SK-N-SH (cell line): ENCODE data around the gene CTCF. TPM values are rescaled to one million over a fixed set of nuclear protein-coding genes. Genes with fewer than 3 reads are reported as not detected.

Experiments
- CTCF ChIA-PET: fragments of 300-600, 350-600 bp; formaldehyde crosslinking; extraction: SDS; loops from one replicate; lab custom pipeline; 2021; lab: Yijun Ruan, JAX
- POLR2A ChIA-PET: fragments of 350-600 bp; sonication (Branson Sonifier 250); formaldehyde crosslinking; extraction: SDS; loops from one replicate; lab custom pipeline; 2020; ENCODE audit warnings: antibody characterized with exemption, inconsistent platforms; lab: Yijun Ruan, JAX
- DNase-seq: peaks from one replicate; pipeline ENCODE4 v3.0.0; 2012
- H2AFZ ChIP-seq: fragments of 200-600 bp; sonication (generic); 2 replicates; pipeline ENCODE4 v1.8.1; 2016; ENCODE audit warnings: antibody characterized with exemption, mild to moderate bottlenecking, low read depth
- H3F3A ChIP-seq: fragments of 200-600 bp; sonication (generic); replicated peaks from 2 replicates; pipeline ENCODE3; 2016; ENCODE audit warnings: antibody characterized with exemption, mild to moderate bottlenecking; ENCODE audit not compliant: insufficient read depth
- H3K27ac ChIP-seq, 2 experiments: fragments of 200-500 bp in 1 of 2; fragments of 200-600 bp in 1 of 2; sonication (Bioruptor generic) in 1 of 2; sonication (generic), shearing (Covaris generic) in 1 of 2; 2 replicates each; pipeline versions ENCODE4 v1.5.1 to v1.6.1; 2014 to 2016; ENCODE audit warnings: low read depth in 2 of 2, inconsistent platforms in 1 of 2, low read length in 1 of 2, mild to moderate bottlenecking in 1 of 2, mixed read lengths in 1 of 2
- H3K27me3 ChIP-seq: fragments of 200-600 bp; sonication (generic), shearing (Covaris generic); 2 replicates; pipeline ENCODE4 v1.6.1; 2016; ENCODE audit warnings: mixed run types; ENCODE audit not compliant: insufficient read depth
- H3K36me3 ChIP-seq, 2 experiments: fragments of 200-500 bp in 1 of 2; fragments of 200-600 bp in 1 of 2; sonication (Bioruptor generic) in 1 of 2; sonication (generic) in 1 of 2; replicated peaks in 1 of 2; 2 replicates each; pipeline versions ENCODE3 to v1.5.1; 2014 to 2016; ENCODE audit warnings: low read length in 1 of 2, mild to moderate bottlenecking in 1 of 2; ENCODE audit not compliant: insufficient read depth in 2 of 2, control insufficient read depth in 1 of 2
- H3K4me1 ChIP-seq, 2 experiments: fragments of 200-500 bp in 1 of 2; fragments of 200-600 bp in 1 of 2; sonication (Bioruptor generic) in 1 of 2; sonication (generic), shearing (Covaris generic) in 1 of 2; 2 replicates each; pipeline versions ENCODE4 v1.5.1 to v1.6.1; 2014 to 2016; ENCODE audit warnings: low read depth in 1 of 2, low read length in 1 of 2, mixed run types in 1 of 2; ENCODE audit not compliant: insufficient read depth in 2 of 2, control insufficient read depth in 1 of 2
- H3K4me2 ChIP-seq: fragments of 200-600 bp; sonication (generic), shearing (Covaris generic); 2 replicates; pipeline ENCODE4 v1.6.1; 2017; ENCODE audit warnings: mixed run types
- H3K4me3 ChIP-seq, 2 experiments: fragments of 200-500 bp in 1 of 2; fragments of 200-600 bp in 1 of 2; sonication (Bioruptor generic) in 1 of 2; sonication (generic), shearing (Covaris generic) in 1 of 2; 2 replicates each; pipeline versions ENCODE4 v1.5.1 to v1.8.1; 2014 to 2016; ENCODE audit warnings: low read depth in 2 of 2, inconsistent platforms in 1 of 2, low read length in 1 of 2, mild to moderate bottlenecking in 1 of 2, mixed read lengths in 1 of 2, moderate library complexity in 1 of 2
- H3K79me2 ChIP-seq: fragments of 200-600 bp; sonication (generic); 2 replicates; pipeline ENCODE4 v1.8.1; 2017; ENCODE audit warnings: mild to moderate bottlenecking; ENCODE audit not compliant: insufficient read depth
- H3K9ac ChIP-seq: fragments of 200-600 bp; sonication (generic); 2 replicates; pipeline ENCODE4 v1.6.1; 2017; ENCODE audit warnings: mixed run types
- H3K9me2 ChIP-seq: fragments of 200-600 bp; sonication (generic); 2 replicates; pipeline ENCODE4 v1.6.1; 2017; ENCODE audit warnings: mixed run types
- H3K9me3 ChIP-seq: fragments of 200-600 bp; sonication (generic); 2 replicates; pipeline ENCODE4 v1.6.1; 2017; ENCODE audit warnings: mixed run types, mild to moderate bottlenecking, moderate library complexity
- H4K20me1 ChIP-seq: fragments of 200-600 bp; sonication (generic); 2 replicates; pipeline ENCODE4 v1.6.1; 2017; ENCODE audit warnings: mild to moderate bottlenecking, mixed run types; ENCODE audit not compliant: insufficient read depth
- EZH2phosphoT487 ChIP-seq: fragments of 200-600 bp; sonication (generic); IDR thresholded peaks from 2 replicates; pipeline ENCODE4 v1.6.1; 2017; ENCODE audit warnings: low read depth, mixed run types, mild to moderate bottlenecking, antibody characterized with exemption, moderate library complexity, borderline replicate concordance
- FOSL2 ChIP-seq: IDR thresholded peaks from 2 replicates; pipeline ENCODE4 v1.4.0; 2012; ENCODE audit warnings: low read depth, mild to moderate bottlenecking, moderate library complexity, borderline replicate concordance
- FOXJ3 ChIP-seq: sonication (generic); formaldehyde crosslinking; IDR thresholded peaks from 2 replicates; pipeline ENCODE4 v1.5.1; 2020; ENCODE audit warnings: mild to moderate bottlenecking, missing genetic modification reagents
- GABPA ChIP-seq: IDR thresholded peaks from 2 replicates; pipeline ENCODE4 v1.4.0; 2012; ENCODE audit warnings: low read depth, mild to moderate bottlenecking
- GATA2 ChIP-seq: sonication (generic); formaldehyde crosslinking; IDR thresholded peaks from 2 replicates; pipeline ENCODE4 v1.5.0; 2020; ENCODE audit warnings: mild to moderate bottlenecking, missing genetic modification reagents
- IRF3 ChIP-seq: fragments of 150-350 bp; IDR thresholded peaks from 2 replicates; pipeline ENCODE4 v1.6.1; 2016; ENCODE audit warnings: mild to moderate bottlenecking, low read depth, low read length
- MEF2A ChIP-seq: IDR thresholded peaks from 2 replicates; pipeline ENCODE4 v1.4.0; 2012; ENCODE audit warnings: low read depth, borderline replicate concordance
- MXI1 ChIP-seq: IDR thresholded peaks from 2 replicates; pipeline ENCODE4 v1.6.1; 2012; ENCODE audit warnings: mild to moderate bottlenecking, low read depth, low read length, improper control_type of control experiment
- NFIC ChIP-seq: IDR thresholded peaks from 2 replicates; pipeline ENCODE4 v1.4.0; 2012; ENCODE audit warnings: borderline replicate concordance
- PBX3 ChIP-seq: IDR thresholded peaks from 2 replicates; pipeline ENCODE4; 2012
- POLR2AphosphoS5 ChIP-seq: IDR thresholded peaks from 2 replicates; pipeline ENCODE4 v1.6.1; 2012; ENCODE audit warnings: low read depth, low read length
- RAD21 ChIP-seq: IDR thresholded peaks from 2 replicates; pipeline ENCODE4 v1.6.1; 2012; ENCODE audit warnings: mild to moderate bottlenecking, low read length
- RFX5 ChIP-seq: IDR thresholded peaks from 2 replicates; pipeline ENCODE4 v1.6.1; 2012; ENCODE audit warnings: mild to moderate bottlenecking, improper control_type of control experiment, low read length
- RXRA ChIP-seq: IDR thresholded peaks from 2 replicates; pipeline ENCODE4 v1.4.0; 2012; ENCODE audit warnings: low read depth, mild to moderate bottlenecking, borderline replicate concordance
- SMC3 ChIP-seq: IDR thresholded peaks from 2 replicates; pipeline ENCODE4 v1.6.1; 2012; ENCODE audit warnings: low read depth, low read length, improper control_type of control experiment
- TAF1 ChIP-seq: IDR thresholded peaks from 2 replicates; pipeline ENCODE4 v1.6.1; 2012; ENCODE audit warnings: low read depth, mild to moderate bottlenecking, low read length, moderate library complexity, borderline replicate concordance
- TCF12 ChIP-seq: IDR thresholded peaks from 2 replicates; pipeline ENCODE4 v1.4.0; 2012
- USF1 ChIP-seq: IDR thresholded peaks from 2 replicates; pipeline ENCODE4 v1.4.0; 2012; ENCODE audit warnings: low read depth, borderline replicate concordance
- USF2 ChIP-seq: fragments of 150-350 bp; IDR thresholded peaks from 2 replicates; pipeline ENCODE4 v1.6.1; 2017; ENCODE audit warnings: antibody characterized with exemption, low read length, low read depth, borderline replicate concordance
- ZBTB33 ChIP-seq: IDR thresholded peaks from 2 replicates; pipeline ENCODE4 v1.4.0; 2012; ENCODE audit warnings: low read depth, borderline replicate concordance
- WGBS: methylation state at CpG from one replicate; pipeline ENCODE4 v1.1.6; 2017; ENCODE audit warnings: low lambda C conversion rate; 5-methylcytosine and 5-hydroxymethylcytosine counted together
- polyA plus RNA-seq, 3 experiments: library from polyadenylated mRNA; depleted of rRNA; stranded (reverse); fragments of >200 nt; gene quantifications; 2 replicates each; pipeline ENCODE4 v1.2.3, GENCODE V29; 2012

The CTCF gene
- polyA plus RNA-seq, 1 of the 3 experiments (the other 2 are of a cell fraction) = 19.6 TPM

GRCh38 chr16:67664258-67664657 lies 101.9 kb downstream of the CTCF start:
- no peak overlapping the region for H2AFZ ChIP-seq
- peaks cover 24% of the 10 kb centered on the region for H3F3A ChIP-seq
- H3K9me3 ChIP-seq = no peaks in the 10 kb centered on the region
- WGBS = 90% methylated on average over 4 of the region's 4 CpGs
- peaks cover 10 to 37% of the 10 kb centered on the region in 2 experiments; a peak in 2 of 4 replicates for H3K4me1 ChIP-seq
- ChIA-PET CTCF (interaction anchor here (1.0 to 18.3 kb wide), 9 partner anchors 9 to 377 kb away, joined by 3 to 246 read pairs (median 4); partner anchors contain the start of genes ATP6V0D1 and CTCF), POLR2A (no interaction called here)
- H3K4me3 ChIP-seq = no peak overlapping the region
- no peak for DNase-seq
- no peaks in the 10 kb centered on the region for H4K20me1 ChIP-seq
- TF ChIP-seq NFIC (no peak), IRF3 (no peak), EZH2phosphoT487 (no peak), FOXJ3 (CRISPR knock-in tag) (no peak), GABPA (no peak), POLR2AphosphoS5 (no peak), RFX5 (no peak), ZBTB33 (no peak), SMC3 (no peak), MXI1 (no peak), TCF12 (no peak), RAD21 (no peak), USF1 (no peak), MEF2A (no peak), PBX3 (no peak), RXRA (no peak), USF2 (no peak), TAF1 (no peak), GATA2 (CRISPR knock-in tag) (no peak), FOSL2 (no peak)
- H3K36me3 ChIP-seq = peaks cover 0 to 13% of the 10 kb centered on the region in 2 experiments
- H3K4me2 ChIP-seq = no peak overlapping the region
- peaks cover 10% of the 10 kb centered on the region for H3K79me2 ChIP-seq
- H3K27me3 ChIP-seq = no peaks in the 10 kb centered on the region
- no peak overlapping the region for H3K27ac ChIP-seq
- H3K9me2 ChIP-seq = no peaks in the 10 kb centered on the region
- H3K9ac ChIP-seq = no peak overlapping the region
